Endothelial cell of umbilical vein (primary cell): ENCODE results near the gene MRC2. TPM values are rescaled to one million over a fixed set of nuclear protein-coding genes. Genes with fewer than 3 reads are reported as not detected.

Experiments used
- BruUV-seq: library from RNA; stranded (reverse); fragments of 400-500 nt; replicated peaks from 2 replicates; lab custom pipeline; 2021; lab: Mats Ljungman, UMichigan
- CTCF ChIA-PET: fragments of 300-600, 350-600 bp; sonication (Branson Sonifier 250); formaldehyde crosslinking; loops from one replicate; lab custom pipeline; 2021; ENCODE audit warnings: antibody characterized with exemption, inconsistent platforms; lab: Charles Lee
- POLR2A ChIA-PET: fragments of 300-600, 350-600 bp; sonication (Branson Sonifier 250); formaldehyde crosslinking; loops from one replicate; lab custom pipeline; 2021; ENCODE audit warnings: antibody characterized with exemption, inconsistent platforms; lab: Charles Lee
- DNase-seq: peaks from one replicate; pipeline ENCODE4 v3.0.0-alpha.2; 2011; ENCODE audit warnings: low read depth, low spot score
- FAIRE-seq: peaks from 2 replicates; lab custom pipeline; 2011; peaks lifted over from hg19 to GRCh38; lab: Jason Lieb, UNC
- H2AFZ ChIP-seq: 2 replicates; pipeline ENCODE4 v1.6.0; 2012; ENCODE audit warnings: low read depth, low read length, control low read depth, inconsistent platforms
- H3K27ac ChIP-seq: 2 replicates; pipeline ENCODE4 v1.5.1; 2011; ENCODE audit warnings: low read depth, mild to moderate bottlenecking, control low read depth, low read length, moderate library complexity; ENCODE audit not compliant: insufficient read depth
- H3K27me3 ChIP-seq, 2 experiments: 2 replicates each; pipeline versions ENCODE4 v1.6.0 to v1.6.1; 2011; ENCODE audit warnings: low read length in 2 of 2, mixed read lengths in 1 of 2; ENCODE audit not compliant: control insufficient read depth in 2 of 2, insufficient read depth in 2 of 2
- H3K36me3 ChIP-seq, 2 experiments: 2 replicates in 1 of 2; 3 replicates in 1 of 2; pipeline ENCODE4 v1.5.1; 2011; ENCODE audit warnings: low read length in 2 of 2, mild to moderate bottlenecking in 1 of 2, moderate library complexity in 1 of 2; ENCODE audit not compliant: control insufficient read depth in 2 of 2, insufficient read depth in 2 of 2; ENCODE audit errors: extremely low read depth in 1 of 2
- H3K4me1 ChIP-seq: 3 replicates; pipeline ENCODE4 v1.5.1; 2011; ENCODE audit warnings: mild to moderate bottlenecking, low read length; ENCODE audit not compliant: control insufficient read depth, insufficient read depth; ENCODE audit errors: extremely low read depth
- H3K4me2 ChIP-seq: 2 replicates; pipeline ENCODE4 v1.6.1; 2011; ENCODE audit warnings: low read length, control low read depth, mixed read lengths; ENCODE audit not compliant: insufficient read depth
- H3K4me3 ChIP-seq, 3 experiments: fragments of 200-600 bp in 1 of 3; sonication (generic), shearing (Covaris generic) in 1 of 3; replicated peaks in 1 of 3; 2 replicates each; pipeline ENCODE4 v1.5.1; 2011 to 2016; ENCODE audit warnings: control low read depth in 3 of 3, low read length in 3 of 3, mild to moderate bottlenecking in 2 of 3, inconsistent platforms in 1 of 3, low read depth in 1 of 3, moderate library complexity in 1 of 3; ENCODE audit not compliant: insufficient read depth in 1 of 3
- H3K79me2 ChIP-seq: 2 replicates; pipeline ENCODE4 v1.6.0; 2012; ENCODE audit warnings: low read length, inconsistent platforms; ENCODE audit not compliant: control insufficient read depth, insufficient read depth
- H3K9ac ChIP-seq: replicated peaks from 2 replicates; pipeline ENCODE3; 2011; ENCODE audit warnings: low read length, control low read depth; ENCODE audit not compliant: insufficient read depth; ENCODE audit errors: extremely low read depth
- H3K9me1 ChIP-seq: replicated peaks from 3 replicates; pipeline ENCODE4 v1.6.0; 2011; ENCODE audit warnings: mild to moderate bottlenecking, low read length; ENCODE audit not compliant: control insufficient read depth, insufficient read depth; ENCODE audit errors: extremely low read depth
- H3K9me3 ChIP-seq: replicated peaks from 2 replicates; pipeline ENCODE4 v1.5.1; 2012; ENCODE audit warnings: low read length, inconsistent platforms; ENCODE audit not compliant: control insufficient read depth, insufficient read depth
- H4K20me1 ChIP-seq: replicated peaks from 2 replicates; pipeline ENCODE3; 2011; ENCODE audit warnings: mild to moderate bottlenecking, low read length; ENCODE audit not compliant: control insufficient read depth, insufficient read depth; ENCODE audit errors: extremely low read depth
- EZH2 ChIP-seq: IDR thresholded peaks from 2 replicates; pipeline ENCODE4 v1.6.1; 2012; ENCODE audit warnings: borderline replicate concordance, low read depth, mild to moderate bottlenecking, moderate library complexity, low read length, inconsistent platforms; ENCODE audit not compliant: severe bottlenecking
- FOS ChIP-seq: IDR thresholded peaks from 2 replicates; pipeline ENCODE4 v1.6.1; 2011; ENCODE audit warnings: mild to moderate bottlenecking, low read length, moderate library complexity, borderline replicate concordance; ENCODE audit not compliant: insufficient read depth
- GATA2 ChIP-seq: IDR thresholded peaks from 2 replicates; pipeline ENCODE4 v1.7.0; 2011; ENCODE audit warnings: low read depth, mild to moderate bottlenecking, moderate library complexity, mixed read lengths, low read length; ENCODE audit not compliant: insufficient read length, insufficient read depth
- POLR2AphosphoS5 ChIP-seq: IDR thresholded peaks from 2 replicates; pipeline ENCODE4 v1.6.1; 2012; ENCODE audit warnings: low read depth, mild to moderate bottlenecking, control low read depth, low read length, moderate library complexity; ENCODE audit not compliant: insufficient read depth
- dilution Hi-C: fragments of 300-500 bp; cut with MboI; formaldehyde crosslinking; loops from one replicate; pipeline ENCODE4 v1.15.0; 2019; ENCODE audit warnings: low sequenced_read_pairs; ENCODE audit not compliant: extremely low pct_ligation_motif_present
- intact Hi-C: fragments of 100-400 bp; cut with micrococcal nuclease; formaldehyde crosslinking; loops from one replicate; pipeline ENCODE4 v1.10.0; 2022
- polyA plus RNA-seq, 4 experiments: library from polyadenylated mRNA; depleted of rRNA in 3 of 4; stranded (reverse) in 3 of 4; unstranded in 1 of 4; fragments of >200 nt; gene quantifications; 2 replicates each; pipeline versions ENCODE4 v1.2.1 to v1.2.3, GENCODE V29; 2011 to 2012; ENCODE audit warnings: missing spikeins in 1 of 4
- total RNA-seq: library from RNA; stranded (reverse); gene quantifications from 2 replicates; pipeline ENCODE4 v1.2.3, GENCODE V29; 2021
- TF ChIP-seq, protein P1 (sequence below): IDR thresholded peaks from 2 replicates; pipeline ENCODE4 v1.6.1; 2011; ENCODE audit not compliant: insufficient read depth, insufficient read length
- TF ChIP-seq, protein P2 (sequence below), 2 donors: IDR thresholded peaks; 1 replicate in 1 of 2; 2 replicates in 1 of 2; pipeline ENCODE4 v1.5.1; 2011; ENCODE audit warnings: low read length in 2 of 2, mild to moderate bottlenecking in 2 of 2, moderate library complexity in 2 of 2, control low read depth in 1 of 2, inconsistent platforms in 1 of 2, low read depth in 1 of 2; ENCODE audit not compliant: insufficient read depth in 1 of 2; ENCODE audit errors: extremely low read depth in 1 of 2

Gene MRC2
- total and polyA plus RNA-seq, 2 donors (not counting 3 experiments of a cell fraction or from before 2014, with no cell fraction given): 30.6 to 52.7 TPM

DNA sequence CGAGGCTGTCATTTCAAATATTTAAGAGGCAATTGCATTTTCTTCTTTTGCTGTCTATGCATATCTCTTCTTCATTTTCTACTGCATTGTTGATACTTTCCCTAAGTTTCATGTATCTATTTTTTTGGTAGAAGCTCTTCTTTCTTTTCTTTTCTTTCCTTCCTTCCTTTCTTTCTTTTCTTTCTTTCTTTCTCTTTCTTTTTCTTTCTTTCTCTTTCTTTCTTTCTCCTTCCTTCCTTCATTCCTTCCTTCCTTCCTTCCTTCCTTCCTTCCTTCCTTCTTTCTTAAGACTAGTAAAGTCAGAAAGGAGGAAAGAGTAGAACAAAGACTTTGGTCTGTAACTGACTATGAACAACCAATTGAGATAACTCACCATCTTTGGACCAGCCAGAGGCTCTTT, 33.9 kb downstream of the MRC2 start:
- H3K9me3 ChIP-seq: no peaks in the 10 kb centered on the region
- CTCF ChIA-PET: no interaction called here
- no peaks in the 10 kb centered on the region for H3K4me1 ChIP-seq
- H3K9me1 ChIP-seq: no peaks in the 10 kb centered on the region
- H3K27ac ChIP-seq: no peak overlapping the region
- H3K27me3 ChIP-seq: no peaks in the 10 kb centered on the region
- no peak overlapping the region for H3K4me2 ChIP-seq
- dilution Hi-C loops (no loop called here), intact Hi-C loops (no loop called here)
- FAIRE-seq (peak; percentile 4), DNase-seq (no peak)
- H4K20me1 ChIP-seq: no peaks in the 10 kb centered on the region
- no TSS peak for BruUV-seq
- H3K79me2 ChIP-seq: no peaks in the 10 kb centered on the region
- peaks cover 0 to 2% of the 10 kb centered on the region in 2 experiments for H3K36me3 ChIP-seq
- H3K9ac ChIP-seq: no peak overlapping the region
- H3K4me3 ChIP-seq: no peak overlapping the region
- TF ChIP-seq POLR2AphosphoS5 (no peak), FOS (no peak), GATA2 (no peak), EZH2 (no peak)
- TF ChIP-seq, protein P1, sequence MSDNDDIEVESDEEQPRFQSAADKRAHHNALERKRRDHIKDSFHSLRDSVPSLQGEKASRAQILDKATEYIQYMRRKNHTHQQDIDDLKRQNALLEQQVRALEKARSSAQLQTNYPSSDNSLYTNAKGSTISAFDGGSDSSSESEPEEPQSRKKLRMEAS: no peak
- TF ChIP-seq, protein P2, sequence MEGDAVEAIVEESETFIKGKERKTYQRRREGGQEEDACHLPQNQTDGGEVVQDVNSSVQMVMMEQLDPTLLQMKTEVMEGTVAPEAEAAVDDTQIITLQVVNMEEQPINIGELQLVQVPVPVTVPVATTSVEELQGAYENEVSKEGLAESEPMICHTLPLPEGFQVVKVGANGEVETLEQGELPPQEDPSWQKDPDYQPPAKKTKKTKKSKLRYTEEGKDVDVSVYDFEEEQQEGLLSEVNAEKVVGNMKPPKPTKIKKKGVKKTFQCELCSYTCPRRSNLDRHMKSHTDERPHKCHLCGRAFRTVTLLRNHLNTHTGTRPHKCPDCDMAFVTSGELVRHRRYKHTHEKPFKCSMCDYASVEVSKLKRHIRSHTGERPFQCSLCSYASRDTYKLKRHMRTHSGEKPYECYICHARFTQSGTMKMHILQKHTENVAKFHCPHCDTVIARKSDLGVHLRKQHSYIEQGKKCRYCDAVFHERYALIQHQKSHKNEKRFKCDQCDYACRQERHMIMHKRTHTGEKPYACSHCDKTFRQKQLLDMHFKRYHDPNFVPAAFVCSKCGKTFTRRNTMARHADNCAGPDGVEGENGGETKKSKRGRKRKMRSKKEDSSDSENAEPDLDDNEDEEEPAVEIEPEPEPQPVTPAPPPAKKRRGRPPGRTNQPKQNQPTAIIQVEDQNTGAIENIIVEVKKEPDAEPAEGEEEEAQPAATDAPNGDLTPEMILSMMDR (IDR thresholded peaks at IDR 0.05; ENCODE audit: extremely low read depth in 1 of 2, insufficient read depth in 1 of 2, low read depth in 1 of 2, low read length in 2 of 2): no peak
- POLR2A ChIA-PET: no interaction called here
- H2AFZ ChIP-seq: no peak overlapping the region
